H1 (cell line): ENCODE measurements around the gene ARID5A. TPM values are rescaled to one million over a fixed set of nuclear protein-coding genes. Genes with fewer than 3 reads are reported as not detected.

Experiments used
- CTCF ChIA-PET: fragments of 300-600 bp; sonication (Branson Sonifier 250); formaldehyde crosslinking; loops from one replicate; lab custom pipeline; 2021; ENCODE audit not compliant: partially characterized antibody; lab: Charles Lee
- POLR2A ChIA-PET: fragments of 300-600 bp; sonication (Branson Sonifier 250); formaldehyde crosslinking; loops from one replicate; lab custom pipeline; 2021; ENCODE audit warnings: inconsistent platforms; ENCODE audit not compliant: partially characterized antibody; lab: Charles Lee
- DNase-seq, 2 experiments: peaks; one replicate each; pipeline versions ENCODE4 v3.0.0 to v3.0.0-alpha.2; 2010 to 2022; ENCODE audit warnings: low spot score in 2 of 2, low read depth in 1 of 2, mixed read lengths in 1 of 2
- FAIRE-seq: peaks from 2 replicates; lab custom pipeline; 2011; peaks lifted over from hg19 to GRCh38; lab: Jason Lieb, UNC
- H2AFZ ChIP-seq: 2 replicates; pipeline ENCODE4 v1.8.1; 2012; ENCODE audit warnings: low read length, inconsistent platforms
- H2AK5ac ChIP-seq: 2 replicates; pipeline ENCODE4 v1.6.1; 2013; ENCODE audit warnings: low read depth, low read length
- H2BK120ac ChIP-seq: replicated peaks from 2 replicates; pipeline ENCODE3; 2013; ENCODE audit warnings: low read depth, low read length, inconsistent platforms
- H2BK12ac ChIP-seq: 2 replicates; pipeline ENCODE4 v1.6.1; 2013; ENCODE audit warnings: low read depth, low read length
- H2BK15ac ChIP-seq: 2 replicates; pipeline ENCODE4 v1.6.1; 2013; ENCODE audit warnings: low read length
- H2BK20ac ChIP-seq: 2 replicates; pipeline ENCODE4 v1.6.1; 2013; ENCODE audit warnings: low read length
- H2BK5ac ChIP-seq: 2 replicates; pipeline ENCODE4 v1.6.1; 2013; ENCODE audit warnings: low read depth, low read length
- H3K14ac ChIP-seq: 2 replicates; pipeline ENCODE4 v1.6.1; 2013; ENCODE audit warnings: inconsistent platforms; ENCODE audit not compliant: insufficient read length
- H3K18ac ChIP-seq: 2 replicates; pipeline ENCODE4 v1.6.1; 2013; ENCODE audit warnings: low read length; ENCODE audit errors: extremely low read depth
- H3K23ac ChIP-seq: 2 replicates; pipeline ENCODE4 v1.6.1; 2013; ENCODE audit warnings: inconsistent platforms; ENCODE audit not compliant: insufficient read length
- H3K23me2 ChIP-seq: 2 replicates; pipeline ENCODE4 v1.6.1; 2013; ENCODE audit warnings: low read depth, low read length
- H3K27ac ChIP-seq: 2 replicates; pipeline ENCODE4 v1.6.1; 2011; ENCODE audit warnings: low read depth, low read length, inconsistent platforms
- H3K27me3 ChIP-seq, 4 experiments: replicated peaks in 1 of 4; 1 replicate in 1 of 4; 2 replicates in 3 of 4; pipeline versions ENCODE4 v1.6.1 to v1.8.1; 2011 to 2013; ENCODE audit warnings: low read length in 3 of 4, mild to moderate bottlenecking in 3 of 4, inconsistent platforms in 2 of 4, mixed read lengths in 2 of 4, moderate library complexity in 1 of 4; ENCODE audit not compliant: control insufficient read depth in 3 of 4, insufficient read depth in 3 of 4; ENCODE audit errors: extremely low read depth in 1 of 4
- H3K36me3 ChIP-seq, 4 experiments: 2 replicates each; pipeline versions ENCODE4 v1.6.1 to v1.8.1; 2011 to 2013; ENCODE audit warnings: mild to moderate bottlenecking in 4 of 4, low read length in 3 of 4, moderate library complexity in 2 of 4, control low read depth in 1 of 4, inconsistent platforms in 1 of 4; ENCODE audit not compliant: insufficient read depth in 4 of 4, control insufficient read depth in 2 of 4
- H3K4ac ChIP-seq: replicated peaks from 2 replicates; pipeline ENCODE3; 2013; ENCODE audit warnings: low read length, low read depth, mixed read lengths, inconsistent platforms; ENCODE audit not compliant: insufficient read length
- H3K4me1 ChIP-seq, 4 experiments: replicated peaks in 1 of 4; 1 replicate in 1 of 4; 2 replicates in 3 of 4; pipeline versions ENCODE4 v1.6.1 to v1.8.1; 2011 to 2013; ENCODE audit warnings: low read length in 3 of 4, inconsistent platforms in 2 of 4, mixed read lengths in 1 of 4; ENCODE audit not compliant: insufficient read depth in 4 of 4, control insufficient read depth in 3 of 4
- H3K4me2 ChIP-seq, 2 experiments: 2 replicates each; pipeline versions ENCODE4 v1.6.1 to v1.8.1; 2011 to 2013; ENCODE audit warnings: low read depth in 2 of 2, low read length in 2 of 2, control low read depth in 1 of 2, inconsistent platforms in 1 of 2, mild to moderate bottlenecking in 1 of 2; ENCODE audit not compliant: insufficient read depth in 1 of 2
- H3K4me3 ChIP-seq, 4 experiments: fragments of 200-600, 300-600 bp in 1 of 4; sonication (generic), shearing (Covaris generic), sonication (Bioruptor Twin) in 1 of 4; 2 replicates each; pipeline versions ENCODE4 v1.5.1 to v1.8.1; 2011 to 2016; ENCODE audit warnings: low read length in 4 of 4, low read depth in 3 of 4, control low read depth in 2 of 4, inconsistent platforms in 2 of 4, mild to moderate bottlenecking in 2 of 4, mixed read lengths in 1 of 4, moderate library complexity in 1 of 4; ENCODE audit not compliant: insufficient read depth in 2 of 4; ENCODE audit errors: extremely low read depth in 1 of 4
- H3K56ac ChIP-seq: replicated peaks from 2 replicates; pipeline ENCODE3; 2013; ENCODE audit warnings: low read depth, mild to moderate bottlenecking, mixed read lengths, low read length, inconsistent platforms; ENCODE audit not compliant: insufficient read length
- H3K79me1 ChIP-seq: 2 replicates; pipeline ENCODE4 v1.6.1; 2013; ENCODE audit warnings: low read depth, low read length, control low read depth
- H3K79me2 ChIP-seq, 2 experiments: 2 replicates each; pipeline versions ENCODE4 v1.6.1 to v1.8.1; 2012 to 2013; ENCODE audit warnings: low read length in 2 of 2, mild to moderate bottlenecking in 2 of 2, inconsistent platforms in 1 of 2; ENCODE audit not compliant: insufficient read depth in 2 of 2, control insufficient read depth in 1 of 2
- H3K9ac ChIP-seq, 4 experiments: replicated peaks in 1 of 4; 1 replicate in 1 of 4; 2 replicates in 3 of 4; pipeline versions ENCODE4 v1.6.1 to v1.8.1; 2011 to 2013; ENCODE audit warnings: low read depth in 3 of 4, low read length in 3 of 4, control low read depth in 2 of 4, mild to moderate bottlenecking in 2 of 4, moderate library complexity in 2 of 4, inconsistent platforms in 1 of 4; ENCODE audit errors: extremely low read depth in 1 of 4
- H3K9me3 ChIP-seq, 2 experiments: 2 replicates each; pipeline versions ENCODE4 v1.6.1 to v1.8.1; 2012 to 2013; ENCODE audit warnings: mild to moderate bottlenecking in 2 of 2, moderate library complexity in 2 of 2, control low read depth in 1 of 2, inconsistent platforms in 1 of 2, low read depth in 1 of 2, low read length in 1 of 2, mixed read lengths in 1 of 2; ENCODE audit not compliant: insufficient read depth in 2 of 2
- H4K20me1 ChIP-seq, 2 experiments: replicated peaks in 1 of 2; 2 replicates each; pipeline versions ENCODE3 to v1.8.1; 2011 to 2013; ENCODE audit warnings: inconsistent platforms in 2 of 2, low read length in 2 of 2, mild to moderate bottlenecking in 1 of 2; ENCODE audit not compliant: insufficient read depth in 2 of 2, control insufficient read depth in 1 of 2
- H4K5ac ChIP-seq: 2 replicates; pipeline ENCODE4 v1.6.1; 2013; ENCODE audit warnings: low read length, low read depth, mixed read lengths, inconsistent platforms; ENCODE audit not compliant: insufficient read length
- H4K8ac ChIP-seq: 2 replicates; pipeline ENCODE4 v1.8.0; 2013; ENCODE audit warnings: mild to moderate bottlenecking, moderate library complexity, low read length, inconsistent platforms; ENCODE audit not compliant: insufficient read depth; ENCODE audit errors: extremely low read depth
- H4K91ac ChIP-seq: replicated peaks from 2 replicates; pipeline ENCODE3; 2013; ENCODE audit warnings: low read length, mixed read lengths, inconsistent platforms; ENCODE audit not compliant: insufficient read length
- BCL11A ChIP-seq, 2 experiments: IDR thresholded peaks; one replicate each; pipeline ENCODE4 v1.6.1; 2011; ENCODE audit warnings: low read depth in 2 of 2, low read length in 2 of 2, mild to moderate bottlenecking in 2 of 2
- CBX5 ChIP-seq: fragments of 300-800, 300-1000 bp; sonication (generic); IDR thresholded peaks from 2 replicates; pipeline ENCODE4 v1.7.1; 2016; ENCODE audit warnings: antibody characterized with exemption, low read length, low read depth
- CEBPB ChIP-seq: IDR thresholded peaks from 2 replicates; pipeline ENCODE4 v1.6.1; 2012; ENCODE audit warnings: low read depth, low read length
- E2F6 ChIP-seq: IDR thresholded peaks from 2 replicates; pipeline ENCODE4 v1.6.1; 2012; ENCODE audit warnings: inconsistent platforms
- EZH2 ChIP-seq: fragments of 200-600 bp; sonication (generic); IDR thresholded peaks from 2 replicates; pipeline ENCODE4 v1.7.1; 2012; ENCODE audit warnings: low read depth, mild to moderate bottlenecking, moderate library complexity, low read length, inconsistent platforms; ENCODE audit not compliant: severe bottlenecking
- KDM1A ChIP-seq: fragments of 200-600, 300-600 bp; sonication (generic); IDR thresholded peaks from 2 replicates; pipeline ENCODE4 v1.7.1; 2016; ENCODE audit warnings: mild to moderate bottlenecking, low read length, borderline replicate concordance
- POLR2AphosphoS5 ChIP-seq: IDR thresholded peaks from 2 replicates; pipeline ENCODE4 v1.6.1; 2011; ENCODE audit warnings: low read depth, low read length
- SAP30 ChIP-seq: fragments of 300-600 bp; sonication (generic); IDR thresholded peaks from 2 replicates; pipeline ENCODE4 v1.7.1; 2012; ENCODE audit warnings: low read length, moderate library complexity, mild to moderate bottlenecking, inconsistent platforms; ENCODE audit not compliant: insufficient read depth, insufficient replicate concordance
- SIN3A ChIP-seq, 2 experiments: IDR thresholded peaks in 1 of 2; conservative IDR thresholded peaks in 1 of 2; 2 replicates each; pipeline ENCODE4 v1.6.1; 2011 to 2012; ENCODE audit warnings: low read length in 2 of 2, improper control_type of control experiment in 1 of 2, low read depth in 1 of 2, mild to moderate bottlenecking in 1 of 2
- SIRT6 ChIP-seq: IDR thresholded peaks from one replicate; pipeline ENCODE4 v1.7.1; 2012; ENCODE audit warnings: low read length, inconsistent platforms
- TBP ChIP-seq: IDR thresholded peaks from 2 replicates; pipeline ENCODE4 v1.6.1; 2011; ENCODE audit warnings: low read depth, low read length, improper control_type of control experiment
- WGBS, 2 experiments: shearing (Covaris generic) in 1 of 2; methylation state at CpG; one replicate each; pipeline versions ENCODE4 v1.1.6 to v1.1.7; 2013 to 2015; ENCODE audit warnings: low lambda C conversion rate in 2 of 2, mixed read lengths in 2 of 2, inconsistent platforms in 1 of 2, low coverage in 1 of 2, missing lambda C conversion rate in 1 of 2; ENCODE audit not compliant: insufficient replicate concordance in 2 of 2, insufficient coverage in 1 of 2, insufficient read length in 1 of 2; ENCODE audit errors: extremely low coverage in 1 of 2, missing lambda C conversion rate in 1 of 2; 5-methylcytosine and 5-hydroxymethylcytosine counted together
- polyA plus RNA-seq, 7 experiments: library from polyadenylated mRNA; depleted of rRNA in 3 of 7; stranded (reverse) in 5 of 7; unstranded in 2 of 7; fragments of >200 nt in 5 of 7; fragments of 200-250 nt in 2 of 7; gene quantifications; 1 replicate in 5 of 7; 2 replicates in 1 of 7; 4 replicates in 1 of 7; pipeline versions ENCODE4 v1.2.1 to v1.2.3, GENCODE V29; 2011 to 2013; ENCODE audit warnings: missing spikeins in 2 of 7, mixed read lengths in 2 of 7
- total RNA-seq: library from RNA; stranded (reverse); fragmentation: NEBNext Ultra II Directional; extraction: Animal tissue kit (Norgen Biotek cat#: 25700); gene quantifications from 2 replicates; pipeline ENCODE4 v1.2.1, GENCODE V29; 2021

Gene ARID5A
- total and polyA plus RNA-seq, 2 of the 8 experiments (the other 6 are each of a cell fraction or from before 2014, with no cell fraction given) = 3.3 to 5.3 TPM

GRCh38 chr2:96499061-96499960, 37.2 kb upstream of the ARID5A start:
- Histone ChIP-seq H4K91ac (no peak overlapping the region), H3K23me2 (no peaks in the 10 kb centered on the region), H3K36me3 (no peaks in the 10 kb centered on the region), H3K4ac (no peak overlapping the region), H3K23ac (no peak overlapping the region), H3K79me1 (no peaks in the 10 kb centered on the region), H2BK20ac (no peak overlapping the region), H4K20me1 (no peaks in the 10 kb centered on the region), H3K18ac (no peak overlapping the region; the same call in 1 of the 2 replicates), H2BK5ac (no peak overlapping the region), H2AFZ (no peak overlapping the region), H3K27me3 (no peaks in the 10 kb centered on the region), H2AK5ac (no peak overlapping the region), H3K14ac (no peak overlapping the region), H3K4me2 (no peak overlapping the region), H4K8ac (no peak overlapping the region), H3K4me1 (peaks cover 0 to 3% (median 0%) of the 10 kb centered on the region in 4 experiments; a peak in 1 of 7 replicates), H3K27ac (no peak overlapping the region), H4K5ac (no peak overlapping the region), H3K9me3 (peaks cover 0 to 2% of the 10 kb centered on the region in 2 experiments; a peak in 1 of 4 replicates), H3K4me3 (no peak overlapping the region), H3K79me2 (no peaks in the 10 kb centered on the region), H3K56ac (no peak overlapping the region), H2BK15ac (0 out of 2 replicates have a peak overlapping the region, but pooled peaks have one; percentile 53), H2BK12ac (no peak overlapping the region), H3K9ac (no peak overlapping the region), H2BK120ac (no peak overlapping the region)
- ChIA-PET POLR2A (no interaction called here), CTCF (interaction anchor here (0.7 to 8.9 kb wide), 3 partner anchors 9 to 13 kb away, joined by 3 to 76 read pairs (median 3); no protein-coding TSS in a partner anchor)
- DNase-seq = peak in 1 of 2 experiments; percentile 32
- FAIRE-seq = no peak
- WGBS, 2 experiments = 88% methylated on average over 15 of the region's 15 CpGs; no CpG with 5 or more reads in 1 of the 2 experiments
- no peak for TF ChIP-seq SAP30
- no peak for TF ChIP-seq TBP
- TF ChIP-seq CBX5 = no peak
- no peak for TF ChIP-seq SIN3A (conservative IDR thresholded peaks at IDR 0.05 in 1 of 2, IDR thresholded peaks at IDR 0.05 in 1 of 2; ENCODE audit: low read depth in 1 of 2, low read length in 2 of 2)
- TF ChIP-seq BCL11A (IDR thresholded peaks at IDR 0.05; ENCODE audit: low read depth in 2 of 2, low read length in 2 of 2) = no peak
- no peak for TF ChIP-seq SIRT6
- TF ChIP-seq POLR2AphosphoS5 = no peak
- TF ChIP-seq EZH2 = no peak
- no peak for TF ChIP-seq KDM1A
- no peak for TF ChIP-seq CEBPB
- no peak for TF ChIP-seq E2F6
